OCI-LY3 (cell line): ENCODE measurements around the gene TTC36.
"Not testable (repeated sequence)": the region's sequence is repeated elsewhere in the genome, so short reads cannot be mapped to it uniquely, and the experiment has no call there.

ENCODE experiments used
- H2AFZ ChIP-seq: fragments of 200-600, 300-600 bp; shearing (Covaris generic); 2 replicates; pipeline ENCODE4 v1.6.0; 2014; ENCODE audit warnings: antibody characterized with exemption, low read depth, low read length
- H3K27ac ChIP-seq: fragments of 200-600, 300-600 bp; sonication (generic); 2 replicates; pipeline ENCODE4 v1.5.1; 2014; ENCODE audit warnings: mild to moderate bottlenecking, low read length, moderate library complexity, mixed read lengths
- H3K27me3 ChIP-seq: fragments of 200-600, 300-600 bp; sonication (generic); 2 replicates; pipeline ENCODE4 v1.6.1; 2014; ENCODE audit warnings: low read depth, low read length, mixed read lengths
- H3K36me3 ChIP-seq: fragments of 200-600, 300-600 bp; sonication (generic); replicated peaks from 2 replicates; pipeline ENCODE3; 2014; ENCODE audit warnings: low read depth, low read length, mixed read lengths
- H3K4me1 ChIP-seq: fragments of 300-600, 200-600 bp; sonication (generic); 2 replicates; pipeline ENCODE4 v1.6.1; 2014; ENCODE audit warnings: low read length, mixed read lengths
- H3K4me2 ChIP-seq: fragments of 200-600, 300-600 bp; sonication (generic); 2 replicates; pipeline ENCODE4 v1.6.1; 2014; ENCODE audit warnings: low read length, mixed read lengths
- H3K4me3 ChIP-seq: fragments of 300-600, 200-600 bp; sonication (generic); 2 replicates; pipeline ENCODE4 v1.5.1; 2014; ENCODE audit warnings: antibody characterized with exemption, mild to moderate bottlenecking, low read length, moderate library complexity
- H3K79me2 ChIP-seq: fragments of 300-600, 200-600 bp; shearing (Covaris generic); 2 replicates; pipeline ENCODE4 v1.6.1; 2014; ENCODE audit warnings: mild to moderate bottlenecking, low read length, mixed read lengths
- H3K9ac ChIP-seq: fragments of 300-600, 200-600 bp; shearing (Covaris generic); 2 replicates; pipeline ENCODE4 v1.6.0; 2014; ENCODE audit warnings: mild to moderate bottlenecking, low read length, moderate library complexity
- H3K9me3 ChIP-seq: fragments of 200-600, 300-600 bp; shearing (Covaris generic); 2 replicates; pipeline ENCODE4 v1.6.1; 2014; ENCODE audit warnings: low read length, mixed read lengths; ENCODE audit not compliant: insufficient read depth
- H4K20me1 ChIP-seq: fragments of 200-600, 300-600 bp; sonication (generic); 2 replicates; pipeline ENCODE4 v1.6.1; 2016; ENCODE audit warnings: low read length, mixed read lengths; ENCODE audit not compliant: insufficient read depth
- CTCF ChIP-seq: fragments of 200-600, 300-600 bp; sonication (generic); IDR thresholded peaks from 2 replicates; pipeline ENCODE4 v1.5.1; 2014; ENCODE audit warnings: antibody characterized with exemption, low read length, low read depth
- EZH2phosphoT487 ChIP-seq: fragments of 200-600 bp; shearing (Covaris generic); IDR thresholded peaks from 2 replicates; pipeline ENCODE4 v1.6.1; 2018; ENCODE audit warnings: antibody characterized with exemption, mixed run types, low read depth

Gene TTC36

GRCh38 chr11:118570787-118571186 is 43.5 kb downstream of the TTC36 start:
- H3K9me3 ChIP-seq, result no peaks in the 10 kb centered on the region
- H3K9ac ChIP-seq, result no peak overlapping the region
- H4K20me1 ChIP-seq, result peaks cover 29% of the 10 kb centered on the region
- H3K4me1 ChIP-seq, result peaks cover 23% of the 10 kb centered on the region
- H3K4me2 ChIP-seq, result no peak overlapping the region
- TF ChIP-seq EZH2phosphoT487 (no peak), CTCF (no peak)
- peak overlapping the region; percentile 93; the same call in 1 of the 2 replicates for H2AFZ ChIP-seq
- H3K79me2 ChIP-seq, result peaks cover 36% of the 10 kb centered on the region
- H3K27ac ChIP-seq, result no peak overlapping the region
- no peaks in the 10 kb centered on the region for H3K27me3 ChIP-seq
- H3K36me3 ChIP-seq, result peaks cover 6% of the 10 kb centered on the region
- no peak overlapping the region for H3K4me3 ChIP-seq

- H3K9me3 ChIP-seq, H3K27ac ChIP-seq, H3K27me3 ChIP-seq: not testable (repeated sequence)
- Histone ChIP-seq H4K20me1 (peaks cover 38% of the 10 kb centered on the region), H3K79me2 (peaks cover 45% of the 10 kb centered on the region), H3K4me2 (peak overlapping the region; percentile 78), H3K4me3 (peak overlapping the region; percentile 98), H3K36me3 (peaks cover 11% of the 10 kb centered on the region), H2AFZ (peak overlapping the region; percentile 93), H3K9ac (peak overlapping the region; percentile 62), H3K4me1 (peaks cover 26% of the 10 kb centered on the region)
Measured at GRCh38 chr11:118571701-118572060, 44.4 kb downstream of the TTC36 start.

GRCh38 chr11:118572061-118572980 is 45.0 kb downstream of the TTC36 start, which contains the start of gene ARCN1:
ARCN1 (plus strand) TSS chr11:118572409; CDS start chr11:118572548, 139 bp downstream.
- Histone ChIP-seq H3K36me3 (peaks cover 12% of the 10 kb centered on the region), H3K79me2 (peaks cover 52% of the 10 kb centered on the region), H2AFZ (peak within 1 kb of the TSS; percentile 93)

GRCh38 chr11:118572981-118573550 is 45.8 kb downstream of the TTC36 start:
- H3K9ac ChIP-seq, result peak overlapping the region; percentile 99
- TF ChIP-seq EZH2phosphoT487, result no peak
- no peak for TF ChIP-seq CTCF
- peak overlapping the region; percentile 91 for H3K4me2 ChIP-seq
- H3K79me2 ChIP-seq, result peaks cover 59% of the 10 kb centered on the region
- H2AFZ ChIP-seq, result no peak overlapping the region
- H3K27ac ChIP-seq, result peak overlapping the region; percentile 80
- H4K20me1 ChIP-seq, result peaks cover 49% of the 10 kb centered on the region
- peaks cover 26% of the 10 kb centered on the region for H3K4me1 ChIP-seq
- H3K4me3 ChIP-seq, result peak overlapping the region; percentile 98
- H3K36me3 ChIP-seq, result peaks cover 16% of the 10 kb centered on the region
- no peaks in the 10 kb centered on the region for H3K27me3 ChIP-seq
- H3K9me3 ChIP-seq, result no peaks in the 10 kb centered on the region

More at GRCh38 chr11:118572061-118572980, 45.0 kb downstream of the TTC36 start, which contains the start of gene ARCN1:
- Histone ChIP-seq H3K9ac (peak within 1 kb of the TSS; percentile 99), H3K4me3 (peak within 1 kb of the TSS; percentile 98), H3K9me3 (no peaks in the 10 kb centered on the region), H3K27ac (peak within 1 kb of the TSS; percentile 80), H3K27me3 (no peaks in the 10 kb centered on the region), H4K20me1 (peaks cover 44% of the 10 kb centered on the region), H3K4me1 (peaks cover 26% of the 10 kb centered on the region), H3K4me2 (peak within 1 kb of the TSS; percentile 91)
- no peak for TF ChIP-seq CTCF
- TF ChIP-seq EZH2phosphoT487, result no peak
